Kidney epithelial cell (primary cell): ENCODE results near the gene OXA1L. TPM values are rescaled to one million over a fixed set of nuclear protein-coding genes. Genes with fewer than 3 reads are reported as not detected.

Experiments used
- total RNA-seq: library from RNA; depleted of rRNA; stranded (reverse); fragments of >200 nt; gene quantifications from 2 replicates; pipeline ENCODE4 v1.2.3, GENCODE V29; 2015

The OXA1L gene
- total RNA-seq, 1 donor from 2014 or later = 84.5 TPM

Other genes starting within 250 kb of the OXA1L start
- gene DAD1, start 177.5 kb upstream of the OXA1L start, total RNA-seq = 328 and 351 TPM in 2 replicates
- 23.2 and 23.6 TPM in 2 replicates for gene ABHD4, start 168.4 kb upstream of the OXA1L start, total RNA-seq
- gene OR6J1, start 122.3 kb upstream of the OXA1L start, total RNA-seq = not detected in 2 replicates
- 6.8 and 10.0 TPM in 2 replicates for gene SLC7A7, start 48.7 kb downstream of the OXA1L start, total RNA-seq
- gene MRPL52, start 63.2 kb downstream of the OXA1L start, total RNA-seq = 102 and 362 TPM in 2 replicates
- gene MMP14, start 69.9 kb downstream of the OXA1L start, total RNA-seq = 650 and 669 TPM in 2 replicates
- gene LRP10, start 105.1 kb downstream of the OXA1L start, total RNA-seq = 124 and 150 TPM in 2 replicates
- 0.48 and 1.2 TPM in 2 replicates for gene REM2, start 116.5 kb downstream of the OXA1L start, total RNA-seq
- 96.1 and 146 TPM in 2 replicates for gene RBM23, start 152.5 kb downstream of the OXA1L start, total RNA-seq
- 94.0 and 107 TPM in 2 replicates for gene PRMT5, start 162.7 kb downstream of the OXA1L start, total RNA-seq
- 31.7 and 36.5 TPM in 2 replicates for gene HAUS4, start 190.4 kb downstream of the OXA1L start, total RNA-seq
- gene AJUBA, start 215.9 kb downstream of the OXA1L start, total RNA-seq = 87.2 and 90.8 TPM in 2 replicates
- 8.4 and 9.7 TPM in 2 replicates for gene C14orf93, start 243.5 kb downstream of the OXA1L start, total RNA-seq